ENCODE results near the gene ATXN2.
A peak's percentile ranks its signal among the peaks of the same experiment; 100 is the strongest.
"Not testable (repeated sequence)": the region's sequence is repeated elsewhere in the genome, so short reads cannot be mapped to it uniquely, and the experiment has no call there.

The ATXN2 gene

GRCh38 chr12:111413442-111414086 is 185.6 kb downstream of the ATXN2 start:
- DNase-seq, result no peak

- no peak for DNase-seq
Measured at GRCh38 chr12:111412830-111413441, 186.2 kb downstream of the ATXN2 start.

GRCh38 chr12:111412007-111412829 is 186.9 kb downstream of the ATXN2 start:
- DNase-seq, result no peak

- no peak for DNase-seq
Measured at GRCh38 chr12:111411185-111411764, 187.8 kb downstream of the ATXN2 start.

GRCh38 chr12:111410431-111411184 is 188.5 kb downstream of the ATXN2 start:
- DNase-seq, result no peak

DNA sequence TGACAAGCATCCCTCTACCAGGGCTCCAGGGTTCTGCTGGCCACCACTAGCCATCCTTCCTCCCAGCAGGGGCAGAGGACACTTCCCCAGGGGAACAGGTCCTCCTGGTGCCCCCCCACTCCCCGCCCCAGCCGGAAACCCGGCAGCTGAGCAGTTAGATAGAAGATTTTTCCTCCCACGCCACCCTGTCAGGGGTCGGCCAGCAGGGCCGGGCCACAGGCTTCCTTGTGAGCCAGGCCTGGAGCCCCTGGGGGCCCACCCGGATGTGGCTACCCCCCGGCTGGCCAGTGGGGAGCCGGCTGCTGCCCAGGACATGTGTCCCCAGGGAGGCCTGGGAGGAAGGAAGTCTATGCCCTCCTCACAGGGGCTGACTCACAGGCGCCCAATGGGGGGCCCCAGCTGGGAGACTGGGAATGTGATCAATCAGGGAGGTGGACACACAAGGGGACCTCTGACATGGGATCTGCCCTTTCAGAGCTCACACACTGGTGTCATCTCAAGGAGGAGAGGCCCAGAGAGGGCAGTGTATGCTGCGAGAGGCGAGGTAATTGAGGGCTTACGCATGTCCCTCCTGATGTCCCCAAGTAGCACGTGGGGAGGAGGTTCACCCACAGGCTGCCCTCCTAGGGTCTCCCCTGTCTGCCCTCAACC is 189.2 kb downstream of the ATXN2 start:
- DNase-seq, result peak; percentile 52

- DNase-seq, result no peak
Measured at GRCh38 chr12:111409403-111409779, 189.7 kb downstream of the ATXN2 start.

DNA sequence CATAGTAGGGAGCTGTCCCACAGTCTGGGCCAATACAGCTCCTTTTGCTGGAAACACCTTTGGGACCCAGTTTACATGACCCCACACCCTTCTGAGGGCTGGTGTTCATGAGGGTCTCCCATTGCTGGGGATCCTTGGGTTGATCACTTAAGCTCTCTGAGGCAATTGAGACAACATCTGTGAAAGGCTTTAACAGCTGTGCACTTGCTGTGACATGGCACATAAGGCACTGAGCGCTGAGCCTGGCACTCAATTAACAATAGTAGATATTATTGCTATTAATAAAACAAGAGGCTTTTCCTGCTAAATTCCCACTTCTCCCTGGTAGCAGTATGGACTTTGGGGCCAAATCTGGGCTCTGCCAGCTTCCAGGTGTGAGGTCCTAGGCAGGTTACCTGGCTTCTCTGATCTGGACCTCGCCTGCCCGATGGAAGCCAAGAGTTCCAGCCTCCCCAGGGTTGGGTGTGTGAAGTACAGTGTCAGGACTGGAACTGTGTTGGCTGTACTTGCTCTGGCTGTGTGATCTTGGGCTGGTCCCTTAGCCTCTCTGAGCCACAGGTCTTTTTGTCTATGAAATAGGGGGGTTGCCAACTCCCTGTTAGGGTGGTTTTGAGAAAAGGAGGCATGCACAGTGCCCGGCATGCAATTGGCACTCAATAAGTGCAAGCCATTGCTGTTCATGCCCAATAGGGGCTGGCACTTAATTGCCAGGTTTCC is 190.3 kb downstream of the ATXN2 start:
- no peak for DNase-seq

DNA sequence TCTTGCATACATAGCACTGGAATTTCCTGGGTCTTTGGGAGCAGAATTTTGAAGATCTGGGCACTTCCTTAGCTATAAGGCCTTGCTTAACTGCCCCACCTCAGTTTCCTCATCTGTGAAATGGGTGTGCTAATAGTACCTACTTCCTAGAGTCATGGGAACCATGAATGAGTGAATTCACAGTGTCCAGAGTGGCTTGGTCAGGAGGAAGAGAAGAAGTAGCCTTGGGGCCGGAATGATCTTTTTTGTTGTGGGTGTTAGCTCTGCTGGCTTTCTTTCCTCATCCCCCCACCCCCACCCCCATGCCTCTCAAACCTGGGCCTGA is 191.0 kb downstream of the ATXN2 start:
- DNase-seq, result no peak

- DNase-seq, result no peak
Measured at GRCh38 chr12:111407377-111408115, 191.6 kb downstream of the ATXN2 start.

- DNase-seq, result peak; percentile 63
Measured at GRCh38 chr12:111406474-111407376, 192.4 kb downstream of the ATXN2 start.

GRCh38 chr12:111405859-111406473 is 193.1 kb downstream of the ATXN2 start, which contains the start of gene SH2B3:
TSS of gene SH2B3 (plus strand) at chr12:111405923. CDS start at chr12:111418146, 12,223 bp downstream.
- DNase-seq, result peak; percentile 84

- peak; percentile 98 for DNase-seq
Measured at GRCh38 chr12:111405149-111405858, 193.8 kb downstream of the ATXN2 start.

GRCh38 chr12:111404362-111405148 is 194.6 kb downstream of the ATXN2 start:
- peak; percentile 75 for DNase-seq

- DNase-seq, result not testable (repeated sequence)
Measured at GRCh38 chr12:111402490-111402824, 196.7 kb downstream of the ATXN2 start.

All from stimulated activated naive CD4-positive, alpha-beta T cell treated with Interleukin-2 at 50 U/mL for 16 hours (primary cell).